ENCODE results near the gene ANP32A.

DNA sequence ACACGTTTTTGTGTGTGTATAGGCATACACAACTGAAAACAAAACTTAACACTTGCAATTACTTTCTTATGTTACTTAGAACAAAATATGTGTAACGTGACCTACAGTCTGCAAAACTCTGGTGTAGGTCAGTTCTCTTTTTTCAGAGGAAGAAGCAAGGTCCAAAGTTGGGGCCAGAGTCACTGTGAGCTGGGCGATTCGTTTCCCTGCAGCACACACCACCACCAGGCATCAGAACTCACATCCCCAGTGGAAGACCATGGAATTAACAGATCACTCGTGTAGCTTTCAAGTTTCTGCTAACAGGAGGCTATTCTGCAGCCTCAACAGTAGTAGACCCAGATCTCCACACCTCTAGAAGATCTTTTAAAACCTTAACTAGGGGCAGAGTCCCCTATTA lies 25.8 kb downstream of the ANP32A start:
- TF ChIP-seq, protein P1, sequence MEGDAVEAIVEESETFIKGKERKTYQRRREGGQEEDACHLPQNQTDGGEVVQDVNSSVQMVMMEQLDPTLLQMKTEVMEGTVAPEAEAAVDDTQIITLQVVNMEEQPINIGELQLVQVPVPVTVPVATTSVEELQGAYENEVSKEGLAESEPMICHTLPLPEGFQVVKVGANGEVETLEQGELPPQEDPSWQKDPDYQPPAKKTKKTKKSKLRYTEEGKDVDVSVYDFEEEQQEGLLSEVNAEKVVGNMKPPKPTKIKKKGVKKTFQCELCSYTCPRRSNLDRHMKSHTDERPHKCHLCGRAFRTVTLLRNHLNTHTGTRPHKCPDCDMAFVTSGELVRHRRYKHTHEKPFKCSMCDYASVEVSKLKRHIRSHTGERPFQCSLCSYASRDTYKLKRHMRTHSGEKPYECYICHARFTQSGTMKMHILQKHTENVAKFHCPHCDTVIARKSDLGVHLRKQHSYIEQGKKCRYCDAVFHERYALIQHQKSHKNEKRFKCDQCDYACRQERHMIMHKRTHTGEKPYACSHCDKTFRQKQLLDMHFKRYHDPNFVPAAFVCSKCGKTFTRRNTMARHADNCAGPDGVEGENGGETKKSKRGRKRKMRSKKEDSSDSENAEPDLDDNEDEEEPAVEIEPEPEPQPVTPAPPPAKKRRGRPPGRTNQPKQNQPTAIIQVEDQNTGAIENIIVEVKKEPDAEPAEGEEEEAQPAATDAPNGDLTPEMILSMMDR (conservative IDR thresholded peaks at IDR 0.05 in 1 of 2, IDR thresholded peaks at IDR 0.05 in 1 of 2; ENCODE audit: low read depth in 1 of 2, low read length in 2 of 2): no peak
- TF ChIP-seq EZH2 (IDR thresholded peaks at IDR 0.05; ENCODE audit: low read length, missing control alignments): no peak
